ENCODE measurements around the gene USP32.

The USP32 gene

GRCh38 chr17:60168654-60169053 is 223.3 kb downstream of the USP32 start:
- no peak for DNase-seq

DNA sequence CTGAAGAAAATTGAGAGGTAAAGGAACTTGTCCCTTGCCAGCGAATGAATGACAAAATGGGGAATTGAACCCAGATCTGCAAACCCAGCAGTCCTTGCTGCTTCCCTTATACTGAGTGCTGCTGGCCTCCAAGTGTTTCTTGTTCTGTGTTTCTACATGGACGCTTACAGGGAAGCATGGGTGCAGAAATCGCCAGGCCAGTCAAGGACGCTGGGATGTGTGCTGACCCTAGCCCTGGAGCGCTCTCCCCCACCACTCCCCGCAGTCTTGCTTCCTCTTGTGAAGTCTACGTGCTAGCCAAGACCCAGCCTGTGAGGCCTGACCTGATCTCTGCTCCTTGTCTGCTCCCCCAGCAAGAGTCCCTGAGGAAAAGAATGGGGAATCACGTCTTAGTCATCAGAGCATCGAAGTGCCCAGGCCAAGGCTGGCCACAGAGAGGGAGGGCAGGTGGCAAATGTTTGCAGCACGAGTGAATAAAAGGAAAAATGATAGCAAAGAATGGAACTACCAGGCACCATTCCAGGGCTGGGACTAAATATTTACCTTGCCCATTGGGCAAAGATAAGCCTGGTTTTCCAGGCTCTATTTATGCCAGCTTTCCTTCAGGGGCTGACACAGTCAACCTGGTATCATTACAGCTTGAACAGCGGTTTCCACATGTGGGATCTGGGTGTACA is 224.7 kb downstream of the USP32 start:
- DNase-seq: no peak

GRCh38 chr17:60165971-60166370 is 226.0 kb downstream of the USP32 start:
- no peak for DNase-seq

- DNase-seq: no peak
Measured at GRCh38 chr17:60165223-60165622, 226.7 kb downstream of the USP32 start.

DNA sequence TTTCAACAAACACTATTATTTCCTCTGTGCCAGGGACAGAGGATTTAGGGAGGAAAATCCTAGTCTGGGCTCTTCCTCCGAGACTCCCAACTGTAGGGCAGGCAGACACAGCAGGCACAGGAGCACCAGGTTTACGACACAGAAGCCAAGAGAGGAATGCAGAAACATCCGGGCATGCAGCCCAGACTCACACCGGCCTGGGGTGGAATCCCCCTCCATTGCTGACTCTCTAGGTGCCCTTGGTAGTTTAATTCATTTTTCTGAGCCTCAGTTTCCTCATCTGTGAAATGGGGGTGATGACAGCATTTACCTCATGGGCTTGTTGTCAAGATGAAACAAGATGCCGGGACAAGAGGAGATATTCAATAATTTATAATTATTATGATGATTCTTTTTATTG is 227.2 kb downstream of the USP32 start:
- DNase-seq: no peak

GRCh38 chr17:60164164-60164563 is 227.8 kb downstream of the USP32 start:
- DNase-seq: no peak

DNA sequence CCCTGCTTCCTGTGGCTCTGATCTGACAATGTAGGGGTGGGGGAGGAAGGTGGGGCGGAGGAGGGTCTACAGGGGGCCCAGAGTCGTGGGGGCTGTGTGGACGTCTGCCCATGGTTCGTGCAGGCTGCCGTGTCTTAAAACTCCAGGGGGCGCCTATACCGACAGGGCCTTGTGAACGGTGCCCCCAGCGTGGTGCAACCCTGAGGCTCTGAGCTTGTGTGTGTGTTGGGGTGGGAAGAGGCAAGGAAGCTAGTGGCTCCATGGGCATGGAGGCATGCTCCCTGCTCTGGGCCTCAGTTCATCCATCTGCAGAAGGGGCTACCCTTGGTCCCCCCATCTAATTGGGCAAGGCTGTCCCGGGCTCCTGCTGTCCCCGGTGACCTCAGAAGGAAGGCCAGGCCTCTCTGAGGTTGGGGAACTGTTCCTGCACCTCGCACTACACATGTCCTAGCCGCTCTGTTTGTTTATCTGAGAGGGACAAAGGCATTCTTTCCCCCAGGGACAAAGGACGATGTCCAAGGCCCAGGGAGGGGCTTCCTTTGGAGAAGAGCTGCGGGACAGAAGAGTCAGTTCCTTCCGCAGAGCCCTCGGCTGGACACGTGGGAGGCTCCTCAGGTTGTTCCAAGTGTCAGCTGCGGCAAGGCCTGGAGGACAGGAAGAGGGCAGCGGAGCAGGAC is 228.7 kb downstream of the USP32 start:
- no peak for DNase-seq

DNA sequence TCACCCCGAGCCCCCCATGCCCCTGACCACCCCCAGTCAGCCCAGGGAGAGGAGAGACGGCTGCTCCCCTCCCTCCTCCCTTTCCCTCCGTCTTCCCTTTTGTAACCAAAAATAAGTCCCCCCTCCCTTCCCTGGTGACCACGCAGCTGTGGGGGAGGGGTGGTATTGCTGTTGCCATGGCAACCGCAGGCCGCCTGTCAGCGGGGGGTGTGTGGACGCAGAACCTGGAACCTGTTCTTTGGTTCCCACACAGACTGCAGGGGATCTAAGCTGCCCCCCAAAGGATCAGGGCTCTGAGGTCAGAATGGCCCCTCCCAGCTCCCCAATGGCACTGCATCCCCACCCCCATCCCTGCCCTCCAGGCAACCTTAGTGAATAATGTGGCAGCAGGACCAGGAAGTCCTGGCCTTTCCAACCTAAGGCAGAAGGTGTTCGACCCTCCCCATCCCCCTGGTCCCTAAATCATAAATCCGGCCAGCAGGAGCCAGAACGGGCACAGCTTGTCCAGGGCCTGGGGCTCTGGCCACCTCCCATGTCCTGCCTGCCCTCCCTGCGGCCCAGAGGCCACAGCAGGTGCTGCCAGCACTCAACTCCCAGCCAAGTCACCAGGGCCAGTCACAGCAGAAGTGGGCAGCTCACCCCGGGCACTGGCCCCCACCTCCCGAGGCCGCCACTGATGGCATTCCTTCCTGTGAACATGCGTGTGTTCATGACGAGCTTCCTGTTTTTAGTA is 230.2 kb downstream of the USP32 start:
- DNase-seq: no peak

- DNase-seq: no peak
Measured at GRCh38 chr17:60160829-60161501, 231.0 kb downstream of the USP32 start.

GRCh38 chr17:60159479-60159866 is 232.5 kb downstream of the USP32 start:
- no peak for DNase-seq

- DNase-seq: no peak
Measured at GRCh38 chr17:60158751-60159478, 233.0 kb downstream of the USP32 start.

- no peak for DNase-seq
Measured at GRCh38 chr17:60157487-60158040, 234.4 kb downstream of the USP32 start.

- no peak for DNase-seq
Measured at GRCh38 chr17:60156746-60157145, 235.2 kb downstream of the USP32 start.

GRCh38 chr17:60155815-60156214 is 236.1 kb downstream of the USP32 start:
- no peak for DNase-seq

- DNase-seq: no peak
Measured at GRCh38 chr17:60155427-60155814, 236.5 kb downstream of the USP32 start.

DNA sequence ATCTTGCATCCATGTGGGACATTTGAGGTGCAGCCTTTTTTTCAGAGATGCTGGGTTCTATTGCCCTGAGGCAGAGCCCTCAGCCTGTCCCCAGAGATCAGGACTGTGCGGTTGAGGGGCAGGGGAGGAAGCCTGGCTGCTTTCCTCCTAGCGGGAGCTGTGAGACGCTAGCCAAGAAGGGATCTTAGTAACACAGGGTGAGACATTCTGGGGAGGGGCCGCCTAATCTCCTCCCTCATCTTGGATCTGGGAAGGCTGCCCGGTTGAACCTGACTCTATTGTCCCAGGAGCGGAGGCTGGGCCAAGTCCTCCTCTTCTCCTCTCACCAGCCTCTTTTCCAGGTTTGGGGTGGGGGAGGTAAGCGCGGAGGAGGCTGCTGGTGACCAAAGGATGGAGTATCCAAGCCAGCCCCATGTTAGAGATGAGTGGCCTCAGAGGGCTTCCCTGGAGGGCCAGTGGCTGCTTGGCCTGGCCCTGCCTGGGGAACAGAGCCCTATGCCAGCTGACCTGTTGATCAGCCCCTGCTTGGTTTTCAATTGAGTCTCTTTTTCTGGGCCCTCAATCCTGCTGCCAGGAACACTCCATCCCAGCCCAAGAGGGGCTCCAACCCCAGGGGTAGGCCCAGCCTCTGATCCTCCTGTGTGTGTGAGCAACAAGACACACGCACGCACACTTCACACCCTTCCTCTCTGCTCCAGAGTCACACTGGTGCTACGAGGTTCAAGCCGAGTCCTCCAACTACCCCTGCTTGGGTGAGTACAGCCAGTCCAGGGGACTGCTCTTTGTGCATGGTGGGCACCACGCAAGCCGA is 237.1 kb downstream of the USP32 start:
- DNase-seq: peak; percentile 54

- DNase-seq: peak; percentile 43
Measured at GRCh38 chr17:60153606-60154390, 238.1 kb downstream of the USP32 start.

DNA sequence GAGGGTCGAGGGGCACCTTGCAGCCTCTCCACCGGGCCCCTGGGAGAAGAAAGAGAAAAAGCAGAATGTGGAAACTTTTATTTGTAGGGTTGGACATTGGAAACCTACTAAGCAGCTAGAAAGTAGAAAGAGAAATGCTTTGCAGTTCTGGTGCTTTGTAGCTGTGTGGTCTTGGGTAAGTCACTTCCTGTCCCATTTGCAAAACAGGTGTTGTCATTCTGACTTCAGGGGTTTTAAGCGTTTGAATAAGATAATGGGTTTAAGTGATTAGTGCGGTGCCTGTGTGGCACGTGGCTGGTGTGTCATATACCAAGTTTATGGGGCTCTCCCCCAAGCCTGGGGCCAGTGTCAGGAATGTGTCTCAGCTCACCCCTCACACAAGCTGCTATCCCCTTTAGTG is 240.6 kb downstream of the USP32 start:
- DNase-seq: no peak

DNA sequence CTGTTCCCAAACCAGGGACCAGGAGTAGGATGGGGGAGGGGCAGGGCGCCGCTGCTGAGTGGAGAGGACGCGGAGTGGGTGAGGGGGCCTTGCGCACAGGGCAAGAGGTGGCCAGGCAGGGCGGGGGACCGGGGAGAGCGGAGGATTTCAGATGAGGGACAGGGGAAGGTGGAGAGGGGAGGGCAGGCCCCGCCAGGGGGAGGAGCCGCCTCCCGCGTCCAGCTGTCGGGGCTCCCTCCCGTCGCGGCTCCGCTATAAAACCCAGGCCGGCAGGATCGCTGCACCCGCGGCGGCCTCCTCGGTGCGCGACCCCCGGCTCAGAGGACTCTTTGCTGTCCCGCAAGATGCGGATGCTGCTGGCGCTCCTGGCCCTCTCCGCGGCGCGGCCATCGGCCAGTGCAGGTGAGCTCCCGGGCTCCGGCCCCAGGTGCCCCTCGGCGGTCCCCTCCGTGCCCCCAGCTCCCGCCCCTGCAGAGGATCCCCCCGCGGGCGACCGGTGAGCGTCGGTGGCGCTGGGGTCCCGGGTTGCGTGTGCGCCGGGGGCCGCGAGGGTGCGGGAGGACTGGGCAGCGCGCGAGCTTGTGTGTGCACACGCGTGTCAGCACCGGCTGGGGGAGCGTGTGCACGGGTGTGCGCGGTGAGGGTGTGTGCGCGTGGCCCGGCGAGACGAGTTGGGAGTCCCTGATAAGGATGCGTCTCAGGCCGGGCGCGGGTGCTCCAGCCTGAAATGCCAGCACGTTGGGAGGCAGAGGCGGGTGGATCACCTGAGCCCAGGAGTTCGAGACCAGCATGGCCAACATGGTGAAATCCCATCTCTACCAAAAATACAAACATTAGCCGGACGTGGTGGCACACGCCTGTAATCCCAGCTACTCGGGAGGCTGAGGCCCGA is 242.0 kb downstream of the USP32 start, which contains the start of gene CA4:
TSS of gene CA4 (plus strand) at position 283 of the 892 bp plus-strand sequence. CDS start at position 345, 62 bp downstream.
- DNase-seq: peak; percentile 30

DNA sequence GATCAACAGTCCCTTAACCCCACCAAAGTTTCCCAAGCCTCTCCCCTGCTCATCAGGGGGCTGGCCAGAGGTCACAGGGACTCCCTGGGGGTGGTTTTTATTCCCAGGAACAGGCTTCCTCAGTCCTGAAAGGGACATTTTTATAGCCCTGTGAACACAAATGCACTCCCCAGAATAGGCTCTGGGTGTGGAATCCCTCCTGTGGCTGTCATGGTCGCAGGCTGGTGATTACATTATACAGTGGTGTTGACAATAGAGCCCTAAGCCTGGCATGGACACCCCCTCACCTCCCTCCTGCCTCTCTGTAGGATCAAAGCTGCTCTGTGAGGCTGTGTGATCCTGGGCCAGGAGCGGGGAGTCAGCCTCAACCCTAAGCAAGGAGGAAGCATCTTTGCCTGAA is 243.6 kb downstream of the USP32 start:
- DNase-seq: no peak
